ENCODE measurements around the gene SELP. TPM values are rescaled to one million over a fixed set of nuclear protein-coding genes. Genes with fewer than 3 reads are reported as not detected.

Gene SELP
- total and polyA plus RNA-seq, 2 of the 13 experiments (the other 11 are each of a cell fraction or from before 2014, with no cell fraction given): 0.11 TPM; not detected in 1

DNA sequence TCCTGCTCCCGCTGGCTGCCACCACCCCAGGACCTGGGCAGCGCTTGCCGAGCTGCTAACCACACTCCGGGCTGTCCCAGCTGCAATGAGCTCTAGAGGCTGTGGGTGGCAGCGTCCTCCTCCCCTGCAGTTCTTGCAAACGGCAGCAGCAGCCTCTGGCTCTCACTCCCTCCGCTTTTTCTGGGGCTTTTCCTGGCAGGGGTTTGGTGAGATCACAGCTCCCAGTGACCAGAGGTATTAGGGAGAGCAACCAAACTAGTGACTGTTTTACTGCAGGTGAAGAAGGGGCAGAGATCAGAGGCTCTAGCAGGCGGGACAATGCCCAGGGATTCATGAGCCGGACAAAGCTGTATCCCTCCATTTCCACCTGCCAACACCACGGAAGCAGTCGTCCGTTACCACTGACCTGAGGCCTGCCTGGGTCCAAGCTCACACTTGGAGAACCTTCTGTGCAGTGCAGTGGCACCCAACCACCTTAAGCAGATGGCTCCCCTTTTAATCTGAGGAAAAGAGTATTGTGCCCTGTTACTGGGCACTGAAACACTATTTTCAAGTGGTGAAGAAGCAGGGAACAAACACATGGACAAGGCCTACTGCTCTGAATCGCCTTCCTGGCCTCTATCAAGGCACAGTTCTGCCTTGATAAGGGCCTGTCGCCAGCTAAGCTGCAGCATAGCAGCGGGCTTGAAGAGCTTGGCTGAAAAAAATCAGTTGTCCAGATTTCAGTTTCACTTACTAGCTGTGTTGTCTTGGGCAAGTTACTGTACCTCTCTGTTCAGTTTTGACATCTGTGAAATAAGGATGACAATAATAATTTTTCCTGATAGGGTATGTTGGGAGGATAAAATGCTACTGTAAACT is 43.3 kb downstream of the SELP start, which contains the start of gene F5 (continued):
- TF ChIP-seq, protein P1, sequence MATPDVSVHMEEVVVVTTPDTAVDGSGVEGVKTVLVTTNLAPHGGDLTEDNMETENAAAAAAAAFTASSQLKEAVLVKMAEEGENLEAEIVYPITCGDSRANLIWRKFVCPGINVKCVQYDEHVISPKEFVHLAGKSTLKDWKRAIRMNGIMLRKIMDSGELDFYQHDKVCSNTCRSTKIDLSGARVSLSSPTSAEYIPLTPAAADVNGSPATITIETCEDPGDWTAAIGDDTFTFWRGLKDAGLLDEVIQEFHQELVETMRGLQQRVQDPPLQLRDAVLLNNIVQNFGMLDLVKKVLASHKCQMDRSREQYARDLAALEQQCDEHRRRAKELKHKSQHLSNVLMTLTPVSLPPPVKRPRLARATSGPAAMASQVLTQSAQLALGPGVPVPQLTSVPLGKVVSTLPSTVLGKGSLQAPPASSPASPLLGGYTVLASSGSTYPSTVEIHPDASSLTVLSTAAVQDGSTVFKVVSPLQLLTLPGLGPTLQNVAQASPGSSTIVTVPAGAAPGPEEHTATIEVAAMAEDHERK (CRISPR knock-in tag; IDR thresholded peaks at IDR 0.05; ENCODE audit: low read depth): no peak
- TF ChIP-seq GATAD2A (CRISPR knock-in tag; IDR thresholded peaks at IDR 0.05) (peak; percentile 75), ZNF274 (CRISPR knock-in tag; IDR thresholded peaks at IDR 0.05) (peak; percentile 81; the same call in 1 of the 2 replicates), FOXP1 (IDR thresholded peaks at IDR 0.05) (no peak), FOXP1 (CRISPR knock-in tag; IDR thresholded peaks at IDR 0.05) (0 out of 2 replicates have a peak, but pooled peaks have one; percentile 5), BRD4 (CRISPR knock-in tag; IDR thresholded peaks at IDR 0.05) (peak; percentile 97), MED1 (CRISPR knock-in tag; IDR thresholded peaks at IDR 0.05) (peak; percentile 83), EP300 (IDR thresholded peaks at IDR 0.05; ENCODE audit: low read depth in 2 of 2, low read length in 2 of 2) (peak in 1 of 2 experiments; percentile 57; a peak in 2 of 4 replicates), EP300 (CRISPR knock-in tag; IDR thresholded peaks at IDR 0.05; ENCODE audit: borderline replicate concordance) (0 out of 2 replicates have a peak, but pooled peaks have one; percentile 45), SETDB1 (CRISPR knock-in tag; IDR thresholded peaks at IDR 0.05; ENCODE audit: borderline replicate concordance) (no peak), KDM1A (CRISPR knock-in tag; IDR thresholded peaks at IDR 0.05) (0 out of 2 replicates have a peak, but pooled peaks have one; percentile 43), POGZ (CRISPR knock-in tag; IDR thresholded peaks at IDR 0.05) (peak; percentile 85), ZNF777 (CRISPR knock-in tag; IDR thresholded peaks at IDR 0.05) (peak; percentile 60; the same call in 1 of the 2 replicates), SPEN (CRISPR knock-in tag; IDR thresholded peaks at IDR 0.05; ENCODE audit: low read depth) (peak; percentile 40; the same call in 1 of the 2 replicates), ZFP36L1 (CRISPR knock-in tag; IDR thresholded peaks at IDR 0.05) (no peak; the same call in 1 of the 2 replicates), ZNF12 (CRISPR knock-in tag; IDR thresholded peaks at IDR 0.05) (0 out of 2 replicates have a peak, but pooled peaks have one; percentile 49), ZNF572 (CRISPR knock-in tag; IDR thresholded peaks at IDR 0.05) (no peak), ZNF841 (CRISPR knock-in tag; IDR thresholded peaks at IDR 0.05; ENCODE audit: borderline replicate concordance) (no peak), ZNF589 (CRISPR knock-in tag; conservative IDR thresholded peaks at IDR 0.05) (peak; percentile 74), SMARCC2 (IDR thresholded peaks at IDR 0.05) (no peak), NR3C1 (CRISPR knock-in tag; IDR thresholded peaks at IDR 0.05) (no peak), RFXAP (CRISPR knock-in tag; IDR thresholded peaks at IDR 0.05; ENCODE audit: borderline replicate concordance) (0 out of 2 replicates have a peak, but pooled peaks have one; percentile 64)
- TF ChIP-seq, protein P2, sequence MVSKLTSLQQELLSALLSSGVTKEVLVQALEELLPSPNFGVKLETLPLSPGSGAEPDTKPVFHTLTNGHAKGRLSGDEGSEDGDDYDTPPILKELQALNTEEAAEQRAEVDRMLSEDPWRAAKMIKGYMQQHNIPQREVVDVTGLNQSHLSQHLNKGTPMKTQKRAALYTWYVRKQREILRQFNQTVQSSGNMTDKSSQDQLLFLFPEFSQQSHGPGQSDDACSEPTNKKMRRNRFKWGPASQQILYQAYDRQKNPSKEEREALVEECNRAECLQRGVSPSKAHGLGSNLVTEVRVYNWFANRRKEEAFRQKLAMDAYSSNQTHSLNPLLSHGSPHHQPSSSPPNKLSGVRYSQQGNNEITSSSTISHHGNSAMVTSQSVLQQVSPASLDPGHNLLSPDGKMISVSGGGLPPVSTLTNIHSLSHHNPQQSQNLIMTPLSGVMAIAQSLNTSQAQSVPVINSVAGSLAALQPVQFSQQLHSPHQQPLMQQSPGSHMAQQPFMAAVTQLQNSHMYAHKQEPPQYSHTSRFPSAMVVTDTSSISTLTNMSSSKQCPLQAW (CRISPR knock-in tag; IDR thresholded peaks at IDR 0.05): peak; percentile 28; the same call in 1 of the 2 replicates
- TF ChIP-seq, protein P3, sequence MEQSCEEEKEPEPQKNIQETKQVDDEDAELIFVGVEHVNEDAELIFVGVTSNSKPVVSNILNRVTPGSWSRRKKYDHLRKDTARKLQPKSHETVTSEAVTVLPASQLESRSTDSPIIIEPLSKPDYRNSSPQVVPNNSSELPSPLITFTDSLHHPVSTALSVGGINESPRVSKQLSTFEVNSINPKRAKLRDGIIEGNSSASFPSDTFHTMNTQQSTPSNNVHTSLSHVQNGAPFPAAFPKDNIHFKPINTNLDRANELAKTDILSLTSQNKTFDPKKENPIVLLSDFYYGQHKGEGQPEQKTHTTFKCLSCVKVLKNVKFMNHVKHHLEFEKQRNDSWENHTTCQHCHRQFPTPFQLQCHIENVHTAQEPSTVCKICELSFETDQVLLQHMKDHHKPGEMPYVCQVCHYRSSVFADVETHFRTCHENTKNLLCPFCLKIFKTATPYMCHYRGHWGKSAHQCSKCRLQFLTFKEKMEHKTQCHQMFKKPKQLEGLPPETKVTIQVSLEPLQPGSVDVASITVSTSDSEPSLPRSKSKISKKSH (CRISPR knock-in tag; IDR thresholded peaks at IDR 0.05; ENCODE audit: borderline replicate concordance): no peak; the same call in 1 of the 2 replicates

Data from HepG2 (cell line).